ENCODE results near the gene SLC25A45.

DNA sequence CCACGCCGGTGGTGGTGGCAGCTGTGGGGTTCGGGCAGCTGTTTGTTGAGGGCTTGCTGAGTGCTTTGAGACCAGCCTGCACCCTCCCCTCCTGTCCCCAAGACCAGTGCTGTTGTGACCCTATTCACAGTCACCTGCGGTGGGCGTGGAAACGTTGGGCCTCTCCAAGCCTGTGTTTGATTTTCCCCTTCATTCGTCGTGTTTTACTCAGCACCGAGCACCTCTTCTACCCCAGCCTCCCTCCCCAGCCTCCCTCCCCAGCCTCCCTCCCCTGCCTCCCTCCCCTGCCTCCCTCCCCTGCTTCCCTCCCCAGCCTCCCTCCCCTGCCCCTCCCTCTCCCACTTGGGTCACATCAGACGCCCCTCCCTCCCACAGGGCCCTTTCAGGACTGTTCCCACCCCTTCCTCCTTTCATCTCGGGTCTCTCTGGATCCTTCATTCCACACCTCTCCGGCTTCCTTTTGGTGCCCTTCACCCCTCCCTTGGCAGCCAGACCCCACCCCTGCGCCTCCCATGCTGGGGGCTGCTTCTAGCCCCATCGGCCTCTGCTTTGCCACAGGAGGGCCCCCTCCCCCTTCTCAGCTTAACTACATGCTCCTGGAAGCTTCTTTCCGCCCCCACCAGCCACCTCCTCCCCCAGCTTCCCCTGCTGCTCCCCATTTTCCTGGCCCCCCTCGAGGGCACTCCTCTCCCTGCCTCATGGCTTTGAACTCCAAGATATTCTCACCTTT is 18.8 kb upstream of the SLC25A45 start:
- TF ChIP-seq, protein P1, sequence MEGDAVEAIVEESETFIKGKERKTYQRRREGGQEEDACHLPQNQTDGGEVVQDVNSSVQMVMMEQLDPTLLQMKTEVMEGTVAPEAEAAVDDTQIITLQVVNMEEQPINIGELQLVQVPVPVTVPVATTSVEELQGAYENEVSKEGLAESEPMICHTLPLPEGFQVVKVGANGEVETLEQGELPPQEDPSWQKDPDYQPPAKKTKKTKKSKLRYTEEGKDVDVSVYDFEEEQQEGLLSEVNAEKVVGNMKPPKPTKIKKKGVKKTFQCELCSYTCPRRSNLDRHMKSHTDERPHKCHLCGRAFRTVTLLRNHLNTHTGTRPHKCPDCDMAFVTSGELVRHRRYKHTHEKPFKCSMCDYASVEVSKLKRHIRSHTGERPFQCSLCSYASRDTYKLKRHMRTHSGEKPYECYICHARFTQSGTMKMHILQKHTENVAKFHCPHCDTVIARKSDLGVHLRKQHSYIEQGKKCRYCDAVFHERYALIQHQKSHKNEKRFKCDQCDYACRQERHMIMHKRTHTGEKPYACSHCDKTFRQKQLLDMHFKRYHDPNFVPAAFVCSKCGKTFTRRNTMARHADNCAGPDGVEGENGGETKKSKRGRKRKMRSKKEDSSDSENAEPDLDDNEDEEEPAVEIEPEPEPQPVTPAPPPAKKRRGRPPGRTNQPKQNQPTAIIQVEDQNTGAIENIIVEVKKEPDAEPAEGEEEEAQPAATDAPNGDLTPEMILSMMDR (IDR thresholded peaks at IDR 0.05; ENCODE audit: insufficient read depth, low read depth, low read length) = no peak
- no peak for TF ChIP-seq EZH2 (IDR thresholded peaks at IDR 0.05; ENCODE audit: insufficient read depth, low read length)
